B cell (primary cell): Measurements from ENCODE around the gene CNTN4. TPM values are rescaled to one million over a fixed set of nuclear protein-coding genes. Genes with fewer than 3 reads are reported as not detected.

Experiments
- ATAC-seq: fragments of 200-7000 bp; cut with Tn5 transposase; one replicate; pipeline ENCODE4 v1.10.0; 2021; ENCODE audit warnings: low read depth, mild to moderate bottlenecking, moderate number of reproducible peaks, moderate library complexity
- CTCF ChIA-PET: fragments of 350-600 bp; sonication (Branson Sonifier 250); formaldehyde crosslinking; loops from one replicate; lab custom pipeline; 2021; ENCODE audit warnings: antibody characterized with exemption, inconsistent platforms; lab: Charles Lee
- POLR2A ChIA-PET: fragments of 350-600 bp; sonication (Branson Sonifier 250); formaldehyde crosslinking; loops from one replicate; lab custom pipeline; 2021; ENCODE audit warnings: antibody characterized with exemption; lab: Charles Lee
- DNase-seq: peaks from one replicate; pipeline ENCODE4 v3.0.0; 2013
- H2AFZ ChIP-seq: 2 replicates; pipeline ENCODE4 v1.6.1; 2012; ENCODE audit warnings: mild to moderate bottlenecking, low read depth, low read length; ENCODE audit not compliant: insufficient read depth, poor library complexity, severe bottlenecking
- H3K27ac ChIP-seq, 2 donors: 1 replicate in 1 of 2; 2 replicates in 1 of 2; pipeline ENCODE4 v1.5.1; 2012 to 2013; ENCODE audit warnings: low read length in 2 of 2, mild to moderate bottlenecking in 2 of 2, moderate library complexity in 1 of 2
- H3K27me3 ChIP-seq, 4 experiments: fragments of 200-600 bp in 1 of 4; sonication (generic) in 1 of 4; replicated peaks in 1 of 4; 1 replicate in 2 of 4; 2 replicates in 2 of 4; pipeline versions ENCODE4 v1.6.1 to v1.7.0; 2013 to 2016; ENCODE audit warnings: low read length in 3 of 4, mild to moderate bottlenecking in 2 of 4, mixed read lengths in 1 of 4, moderate library complexity in 1 of 4; ENCODE audit not compliant: insufficient read depth in 4 of 4, control insufficient read depth in 3 of 4; ENCODE audit errors: control extremely low read depth in 1 of 4
- H3K36me3 ChIP-seq, 2 experiments: replicated peaks in 1 of 2; 1 replicate in 1 of 2; 2 replicates in 1 of 2; pipeline versions ENCODE4 v1.6.1 to v1.7.1; 2013; ENCODE audit warnings: low read length in 1 of 2; ENCODE audit not compliant: insufficient read depth in 2 of 2, control insufficient read depth in 1 of 2; ENCODE audit errors: control extremely low read depth in 1 of 2, extremely low read depth in 1 of 2
- H3K4me1 ChIP-seq, 2 donors: fragments of 200-600 bp in 1 of 2; sonication (generic) in 1 of 2; 1 replicate in 1 of 2; 2 replicates in 1 of 2; pipeline versions ENCODE4 v1.5.1 to v1.6.1; 2013 to 2017; ENCODE audit warnings: low read length in 2 of 2; ENCODE audit not compliant: control insufficient read depth in 2 of 2, insufficient read depth in 2 of 2
- H3K4me2 ChIP-seq: replicated peaks from 2 replicates; pipeline ENCODE3; 2012; ENCODE audit warnings: mild to moderate bottlenecking, low read depth, low read length; ENCODE audit not compliant: poor library complexity, severe bottlenecking
- H3K4me3 ChIP-seq, 5 experiments: fragments of 200-600 bp in 1 of 5; sonication (generic) in 1 of 5; 1 replicate in 3 of 5; 2 replicates in 2 of 5; pipeline versions ENCODE4 v1.5.1 to v1.7.0; 2011 to 2016; ENCODE audit warnings: low read length in 4 of 5, mild to moderate bottlenecking in 4 of 5, low read depth in 2 of 5, control low read depth in 1 of 5, moderate library complexity in 1 of 5; ENCODE audit not compliant: insufficient read depth in 1 of 5; ENCODE audit errors: control extremely low read depth in 1 of 5, extremely low read depth in 1 of 5
- H3K79me2 ChIP-seq: fragments of 200-600 bp; sonication (generic); one replicate; pipeline ENCODE4 v1.6.0; 2016; ENCODE audit warnings: low read length; ENCODE audit not compliant: control insufficient read depth, insufficient read depth
- H3K9ac ChIP-seq: fragments of 200-600 bp; sonication (generic); 2 replicates; pipeline ENCODE4 v1.6.1; 2017; ENCODE audit warnings: mild to moderate bottlenecking, low read length, moderate library complexity
- H3K9me3 ChIP-seq, 3 donors: one replicate each; pipeline versions ENCODE4 v1.6.1 to v1.7.1; 2013; ENCODE audit warnings: low read length in 2 of 3; ENCODE audit not compliant: control insufficient read depth in 2 of 3, insufficient read depth in 1 of 3; ENCODE audit errors: control extremely low read depth in 1 of 3
- H4K20me1 ChIP-seq: 2 replicates; pipeline ENCODE4 v1.6.0; 2012; ENCODE audit warnings: mild to moderate bottlenecking, low read length; ENCODE audit not compliant: insufficient read depth, control insufficient read depth, poor library complexity, severe bottlenecking
- H3K27ac Mint-ChIP-seq: one replicate; pipeline ENCODE4 v1.8.0; 2021; ENCODE audit warnings: mixed read lengths
- H3K27me3 Mint-ChIP-seq: one replicate; pipeline ENCODE4 v1.8.0; 2021; ENCODE audit warnings: mixed read lengths
- H3K4me1 Mint-ChIP-seq: one replicate; pipeline ENCODE4 v1.8.0; 2021; ENCODE audit warnings: mixed read lengths
- H3K4me3 Mint-ChIP-seq: one replicate; pipeline ENCODE4 v1.8.0; 2021; ENCODE audit warnings: mixed read lengths
- H3K9me3 Mint-ChIP-seq: one replicate; pipeline ENCODE4 v1.8.0; 2022; ENCODE audit warnings: mixed read lengths; ENCODE audit not compliant: insufficient read depth
- EZH2 ChIP-seq: IDR thresholded peaks from 2 replicates; pipeline ENCODE4 v1.6.1; 2012; ENCODE audit warnings: borderline replicate concordance, low read depth, mild to moderate bottlenecking, moderate library complexity, low read length; ENCODE audit not compliant: insufficient read depth, poor library complexity, severe bottlenecking
- WGBS: methylation state at CpG from one replicate; pipeline ENCODE4 v1.1.5; 2013; ENCODE audit warnings: missing lambda C conversion rate; ENCODE audit not compliant: insufficient coverage; 5-methylcytosine and 5-hydroxymethylcytosine counted together
- intact Hi-C: fragments of 100-400 bp; cut with micrococcal nuclease; formaldehyde crosslinking; loops from one replicate; pipeline ENCODE4 v1.10.0; 2022
- polyA plus RNA-seq: library from polyadenylated mRNA; depleted of rRNA; stranded (reverse); fragments of >200 nt; gene quantifications from 2 replicates; pipeline ENCODE4 v1.2.3, GENCODE V29; 2012
- total RNA-seq, 2 donors: library from RNA; stranded (reverse); fragments of 120-200 nt in 1 of 2; gene quantifications; 1 replicate in 1 of 2; 2 replicates in 1 of 2; pipeline versions ENCODE4 v1.2.3 to v1.2.4, GENCODE V29; 2013 to 2022
- TF ChIP-seq, protein P1 (sequence below): fragments of 200-600 bp; IDR thresholded peaks from one replicate; pipeline ENCODE4 v1.8.0; 2022; ENCODE audit warnings: antibody characterized with exemption, mild to moderate bottlenecking

CNTN4 gene
- total and polyA plus RNA-seq, 2 donors (not counting 1 experiment from before 2014, with no cell fraction given): 0.05 TPM; not detected in 1

- no peak overlapping the region for H3K4me2 ChIP-seq
- no peak overlapping the region for H3K4me3 ChIP-seq
- no peaks in the 10 kb centered on the region for H3K9me3 Mint-ChIP-seq
- H3K27me3 ChIP-seq: no peaks in the 10 kb centered on the region
- H3K27ac ChIP-seq: no peak overlapping the region
- no peak overlapping the region for H3K4me3 Mint-ChIP-seq
- H3K4me1 Mint-ChIP-seq: no peaks in the 10 kb centered on the region
- H3K36me3 ChIP-seq: no peaks in the 10 kb centered on the region
- POLR2A ChIA-PET: no interaction called here
- intact Hi-C loops: no loop called here
- ATAC-seq: no peak
- H3K4me1 ChIP-seq: no peaks in the 10 kb centered on the region
- no peak overlapping the region for H2AFZ ChIP-seq
- H3K9ac ChIP-seq: no peak overlapping the region
- WGBS: 89% methylated on average over 3 of the region's 6 CpGs
- H4K20me1 ChIP-seq: no peaks in the 10 kb centered on the region
- DNase-seq: no peak
- CTCF ChIA-PET: no interaction called here
- no peaks in the 10 kb centered on the region for H3K79me2 ChIP-seq
- no peaks in the 10 kb centered on the region for H3K27me3 Mint-ChIP-seq
- H3K9me3 ChIP-seq: no peaks in the 10 kb centered on the region
- no peak overlapping the region for H3K27ac Mint-ChIP-seq
- TF ChIP-seq, protein P1, sequence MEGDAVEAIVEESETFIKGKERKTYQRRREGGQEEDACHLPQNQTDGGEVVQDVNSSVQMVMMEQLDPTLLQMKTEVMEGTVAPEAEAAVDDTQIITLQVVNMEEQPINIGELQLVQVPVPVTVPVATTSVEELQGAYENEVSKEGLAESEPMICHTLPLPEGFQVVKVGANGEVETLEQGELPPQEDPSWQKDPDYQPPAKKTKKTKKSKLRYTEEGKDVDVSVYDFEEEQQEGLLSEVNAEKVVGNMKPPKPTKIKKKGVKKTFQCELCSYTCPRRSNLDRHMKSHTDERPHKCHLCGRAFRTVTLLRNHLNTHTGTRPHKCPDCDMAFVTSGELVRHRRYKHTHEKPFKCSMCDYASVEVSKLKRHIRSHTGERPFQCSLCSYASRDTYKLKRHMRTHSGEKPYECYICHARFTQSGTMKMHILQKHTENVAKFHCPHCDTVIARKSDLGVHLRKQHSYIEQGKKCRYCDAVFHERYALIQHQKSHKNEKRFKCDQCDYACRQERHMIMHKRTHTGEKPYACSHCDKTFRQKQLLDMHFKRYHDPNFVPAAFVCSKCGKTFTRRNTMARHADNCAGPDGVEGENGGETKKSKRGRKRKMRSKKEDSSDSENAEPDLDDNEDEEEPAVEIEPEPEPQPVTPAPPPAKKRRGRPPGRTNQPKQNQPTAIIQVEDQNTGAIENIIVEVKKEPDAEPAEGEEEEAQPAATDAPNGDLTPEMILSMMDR: no peak
- TF ChIP-seq EZH2: no peak
These were observed 529.5 kb downstream of the CNTN4 start for GRCh38 chr3:2628117-2628516.

- Histone ChIP-seq H3K27me3 (no peaks in the 10 kb centered on the region), H3K36me3 (no peaks in the 10 kb centered on the region), H4K20me1 (no peaks in the 10 kb centered on the region), H3K9me3 (peaks cover 0 to 2% (median 0%) of the 10 kb centered on the region in 3 donors), H2AFZ (no peak overlapping the region), H3K4me2 (no peak overlapping the region), H3K79me2 (no peaks in the 10 kb centered on the region), H3K9ac (no peak overlapping the region), H3K27ac (no peak overlapping the region), H3K4me1 (no peaks in the 10 kb centered on the region), H3K4me3 (no peak overlapping the region)
- Mint-ChIP-seq H3K4me1 (no peaks in the 10 kb centered on the region), H3K9me3 (peaks cover 3% of the 10 kb centered on the region), H3K27ac (no peak overlapping the region), H3K27me3 (no peaks in the 10 kb centered on the region), H3K4me3 (no peak overlapping the region)
- DNase-seq (no peak), ATAC-seq (no peak)
- POLR2A ChIA-PET: no interaction called here
- no peak for TF ChIP-seq EZH2
- TF ChIP-seq, protein P1: no peak
- WGBS: 80% methylated on average over 2 of the region's 2 CpGs
- CTCF ChIA-PET: no interaction called here
- intact Hi-C loops: no loop called here
These were observed 536.8 kb downstream of the CNTN4 start for GRCh38 chr3:2635511-2635910.
